Measurements from ENCODE around the gene PUM1.

Gene PUM1

DNA sequence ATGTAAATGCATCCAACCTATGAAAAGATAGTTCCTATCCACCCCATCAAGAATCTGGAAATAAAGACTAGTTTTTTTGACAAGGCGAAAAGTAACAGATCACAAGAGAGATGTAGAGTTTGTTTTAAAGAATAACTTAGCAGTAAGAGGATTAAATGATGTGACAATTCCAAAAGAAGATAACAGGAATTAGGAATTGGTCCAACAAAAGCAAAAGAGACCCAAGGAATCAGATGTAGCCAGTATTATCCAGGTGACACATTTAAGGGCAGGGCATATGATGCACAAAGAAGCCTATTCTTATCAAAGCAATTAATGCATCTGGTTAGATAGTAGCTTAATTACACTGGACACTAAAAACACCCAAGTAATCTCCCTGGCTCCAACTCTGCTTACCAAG lies 53.8 kb downstream of the PUM1 start:
- TF ChIP-seq, protein P1, sequence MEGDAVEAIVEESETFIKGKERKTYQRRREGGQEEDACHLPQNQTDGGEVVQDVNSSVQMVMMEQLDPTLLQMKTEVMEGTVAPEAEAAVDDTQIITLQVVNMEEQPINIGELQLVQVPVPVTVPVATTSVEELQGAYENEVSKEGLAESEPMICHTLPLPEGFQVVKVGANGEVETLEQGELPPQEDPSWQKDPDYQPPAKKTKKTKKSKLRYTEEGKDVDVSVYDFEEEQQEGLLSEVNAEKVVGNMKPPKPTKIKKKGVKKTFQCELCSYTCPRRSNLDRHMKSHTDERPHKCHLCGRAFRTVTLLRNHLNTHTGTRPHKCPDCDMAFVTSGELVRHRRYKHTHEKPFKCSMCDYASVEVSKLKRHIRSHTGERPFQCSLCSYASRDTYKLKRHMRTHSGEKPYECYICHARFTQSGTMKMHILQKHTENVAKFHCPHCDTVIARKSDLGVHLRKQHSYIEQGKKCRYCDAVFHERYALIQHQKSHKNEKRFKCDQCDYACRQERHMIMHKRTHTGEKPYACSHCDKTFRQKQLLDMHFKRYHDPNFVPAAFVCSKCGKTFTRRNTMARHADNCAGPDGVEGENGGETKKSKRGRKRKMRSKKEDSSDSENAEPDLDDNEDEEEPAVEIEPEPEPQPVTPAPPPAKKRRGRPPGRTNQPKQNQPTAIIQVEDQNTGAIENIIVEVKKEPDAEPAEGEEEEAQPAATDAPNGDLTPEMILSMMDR (conservative IDR thresholded peaks at IDR 0.05; ENCODE audit: low read depth, low read length), result no peak
- no peak for DNase-seq (ENCODE audit: low read depth)
- no peak overlapping the region for H3K4me3 ChIP-seq (ENCODE audit: low read depth, low read length)

DNA sequence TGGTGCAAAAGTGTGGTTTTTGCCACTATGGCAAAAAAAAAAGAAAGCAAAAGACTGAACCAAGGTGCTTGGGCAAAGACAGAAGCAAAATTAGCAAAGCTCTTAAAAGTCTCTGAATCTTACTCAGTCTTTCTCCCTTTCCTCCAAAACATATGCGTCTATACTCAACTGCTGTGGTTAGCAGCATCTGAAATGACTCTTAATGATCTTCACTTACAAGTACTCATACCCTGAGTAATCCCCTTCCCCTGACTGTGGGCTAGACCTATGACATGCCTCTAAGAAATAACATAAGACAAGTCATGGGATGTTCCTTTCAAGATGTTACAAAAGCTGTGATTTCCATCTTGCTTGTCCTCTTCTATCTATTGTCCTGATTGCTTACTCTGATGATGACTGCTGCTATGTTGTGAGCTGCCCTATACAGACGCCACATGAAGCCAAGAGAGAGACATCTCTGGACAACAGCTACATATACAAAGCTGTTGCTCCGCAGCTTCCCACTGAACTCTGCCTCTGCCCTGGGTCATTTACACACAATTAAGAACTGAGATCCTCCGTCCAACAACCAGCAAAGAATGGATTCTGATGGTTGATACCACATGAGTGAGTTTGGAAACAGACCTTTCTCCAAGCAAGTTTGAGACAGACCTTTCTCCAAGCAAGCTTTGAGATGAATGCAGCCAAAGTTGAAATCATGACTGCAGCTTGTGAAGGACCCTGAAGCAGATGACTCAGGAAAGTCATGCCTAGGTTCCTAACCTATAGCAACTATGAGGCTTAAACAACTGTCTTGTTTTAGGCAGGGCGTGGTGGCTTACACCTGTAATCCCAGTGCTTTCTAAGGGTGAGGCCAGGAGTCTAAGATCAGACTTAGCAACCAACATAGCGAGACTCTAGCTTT lies 55.2 kb downstream of the PUM1 start:
- H3K4me3 ChIP-seq (ENCODE audit: low read depth, low read length), result no peak overlapping the region
- TF ChIP-seq, protein P1 (conservative IDR thresholded peaks at IDR 0.05; ENCODE audit: low read depth, low read length), result no peak
- DNase-seq (ENCODE audit: low read depth), result peak; percentile 53

DNA sequence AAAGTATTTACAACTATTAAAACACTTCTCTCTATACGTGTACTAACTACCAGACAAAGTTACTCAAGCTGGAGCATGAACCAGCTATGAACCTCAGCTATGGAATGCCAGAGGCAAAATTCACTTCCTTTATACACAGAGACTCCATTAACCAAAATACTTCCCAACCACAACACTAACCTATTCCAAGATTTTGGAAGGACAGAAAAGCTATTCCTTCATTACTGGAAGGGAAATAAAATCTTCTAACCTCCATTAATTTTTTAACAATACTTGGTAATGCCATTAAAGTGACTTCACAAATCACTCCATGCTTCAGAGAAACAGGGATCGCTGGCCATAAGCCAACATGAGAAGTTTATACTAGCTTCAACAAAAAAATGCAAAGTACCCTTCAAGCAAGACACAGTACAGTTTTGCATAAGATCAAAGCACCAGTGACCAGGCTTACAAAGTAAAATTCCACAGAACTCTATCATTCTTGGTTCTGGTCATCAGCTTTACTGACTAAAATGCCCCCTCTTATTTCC lies 58.0 kb downstream of the PUM1 start:
- TF ChIP-seq, protein P1 (conservative IDR thresholded peaks at IDR 0.05; ENCODE audit: low read depth, low read length), result no peak
- H3K4me3 ChIP-seq (ENCODE audit: low read depth, low read length), result no peak overlapping the region
- peak; percentile 82 for DNase-seq (ENCODE audit: low read depth)

DNA sequence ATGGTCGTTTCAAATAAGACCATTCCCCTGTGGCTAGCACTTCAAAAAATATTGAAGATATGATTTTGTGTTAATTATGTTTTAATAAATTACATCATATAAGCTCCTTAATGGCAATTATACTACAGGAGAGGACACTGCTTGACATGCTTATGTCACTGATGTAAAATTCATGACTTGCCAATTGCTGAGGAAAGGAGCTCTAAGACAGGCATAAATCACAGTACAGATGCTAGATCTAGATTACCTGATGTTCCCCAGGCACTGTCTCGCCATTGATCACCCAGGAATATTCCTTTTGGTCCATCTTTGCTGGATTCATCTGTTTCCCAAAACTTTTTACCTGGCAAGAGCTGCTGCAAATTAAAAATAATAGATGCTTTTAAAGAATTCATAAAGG lies 58.8 kb downstream of the PUM1 start:
- no peak for DNase-seq (ENCODE audit: low read depth)
- TF ChIP-seq, protein P1 (conservative IDR thresholded peaks at IDR 0.05; ENCODE audit: low read depth, low read length), result no peak
- H3K4me3 ChIP-seq (ENCODE audit: low read depth, low read length), result no peak overlapping the region

DNA sequence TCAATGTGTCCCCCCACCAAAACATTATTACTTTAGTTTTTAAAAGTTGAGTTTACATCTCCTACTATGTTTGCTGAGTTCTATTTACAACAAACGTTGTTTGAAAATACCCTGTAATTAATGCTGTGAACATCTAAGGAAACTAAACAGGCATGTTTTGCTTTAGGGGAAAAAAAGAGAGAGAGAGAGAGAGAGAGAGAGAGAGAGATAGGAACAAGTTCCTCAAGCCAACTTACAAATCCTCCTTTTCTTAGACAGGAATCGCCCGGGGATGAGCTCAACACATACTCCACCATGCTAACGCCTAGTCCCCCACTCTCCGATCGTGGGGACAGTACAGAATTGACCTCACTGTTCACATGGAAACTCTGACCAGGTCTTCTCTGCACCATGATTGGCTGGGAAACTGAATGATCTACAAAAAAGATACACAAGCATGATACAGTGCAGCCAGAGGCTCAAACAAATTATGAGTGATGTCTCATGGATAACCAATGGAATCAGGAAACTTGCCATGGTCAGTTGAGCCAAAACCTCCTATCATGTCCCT lies 59.8 kb downstream of the PUM1 start:
- TF ChIP-seq, protein P1 (conservative IDR thresholded peaks at IDR 0.05; ENCODE audit: low read depth, low read length), result no peak
- no peak overlapping the region for H3K4me3 ChIP-seq (ENCODE audit: low read depth, low read length)
- no peak for DNase-seq (ENCODE audit: low read depth)

DNA sequence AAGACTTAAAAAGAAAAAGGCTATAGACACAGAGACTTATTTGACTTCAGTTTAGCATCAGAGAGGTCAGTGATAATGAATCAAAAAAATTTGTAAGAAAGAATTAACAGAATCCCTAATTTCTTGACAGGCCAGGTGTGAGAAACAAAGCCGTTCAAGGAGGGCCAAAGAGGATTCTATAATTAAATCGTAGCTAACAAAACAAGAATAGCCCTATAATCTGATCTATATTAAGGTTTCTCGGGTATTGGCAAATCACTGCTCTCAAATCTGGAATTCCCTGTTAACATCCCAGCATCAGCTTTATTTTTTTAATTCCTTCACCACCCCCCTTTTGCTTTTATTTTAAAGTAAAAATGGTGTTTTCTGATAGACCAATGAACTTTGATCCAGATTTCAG lies 60.3 kb downstream of the PUM1 start:
- no peak overlapping the region for H3K4me3 ChIP-seq (ENCODE audit: low read depth, low read length)
- TF ChIP-seq, protein P1 (conservative IDR thresholded peaks at IDR 0.05; ENCODE audit: low read depth, low read length), result no peak
- DNase-seq (ENCODE audit: low read depth), result no peak
